M059J (cell line): Measurements from ENCODE around the gene ZNF160. TPM values are rescaled to one million over a fixed set of nuclear protein-coding genes. Genes with fewer than 3 reads are reported as not detected.

Experiments
- total RNA-seq: library from RNA; depleted of rRNA; stranded (reverse); fragments of >200 nt; shearing (Covaris generic); gene quantifications from 2 replicates; pipeline ENCODE4 v1.2.3, GENCODE V29; 2014; rRNA removed

Gene ZNF160
- total RNA-seq, 1 experiment from 2014 or later = 21.4 TPM

Other genes with a start within 250 kb of the ZNF160 start
- 22.4 and 27.1 TPM in 2 replicates for gene ZNF468, start 245.8 kb downstream of the ZNF160 start, total RNA-seq
- 4.8 and 11.9 TPM in 2 replicates for gene ZNF320, start 205.8 kb downstream of the ZNF160 start, total RNA-seq
- gene ZNF888, start 180.0 kb downstream of the ZNF160 start, total RNA-seq = 7.8 and 8.1 TPM in 2 replicates
- 14.9 and 42.1 TPM in 2 replicates for gene ZNF816, start 140.5 kb downstream of the ZNF160 start, total RNA-seq
- not detected in 2 replicates for gene ERVV-1, start 89.5 kb downstream of the ZNF160 start, total RNA-seq
- gene ERVV-2, start 58.7 kb downstream of the ZNF160 start, total RNA-seq = not detected in 2 replicates
- gene ZNF415, start 29.5 kb upstream of the ZNF160 start, total RNA-seq = 4.8 and 8.4 TPM in 2 replicates
- gene ZNF347, start 55.6 kb upstream of the ZNF160 start, total RNA-seq = 11.2 and 16.2 TPM in 2 replicates
- 1.1 and 8.2 TPM in 2 replicates for gene ZNF665, start 89.9 kb upstream of the ZNF160 start, total RNA-seq
- gene ZNF677, start 151.5 kb upstream of the ZNF160 start, total RNA-seq = 6.4 and 7.7 TPM in 2 replicates
- gene VN1R2, start 154.9 kb upstream of the ZNF160 start, total RNA-seq = not detected in 2 replicates
- not detected in 2 replicates for gene VN1R4, start 164.3 kb upstream of the ZNF160 start, total RNA-seq
- 8.3 and 13.6 TPM in 2 replicates for gene ZNF845, start 230.3 kb upstream of the ZNF160 start, total RNA-seq